ENCODE results near the gene FAM3A.

Gene FAM3A

GRCh38 chrX:154517101-154517781 is 1.2 kb upstream of the FAM3A start:
- no peak for TF ChIP-seq CTCF (IDR thresholded peaks at IDR 0.05)

GRCh38 chrX:154516656-154517100 is 646 bp upstream of the FAM3A start:
- no peak for TF ChIP-seq CTCF (IDR thresholded peaks at IDR 0.05)

GRCh38 chrX:154515090-154515965 is 704 bp downstream of the FAM3A start:
- TF ChIP-seq CTCF (IDR thresholded peaks at IDR 0.05): no peak

GRCh38 chrX:154513716-154514115 is 2.3 kb downstream of the FAM3A start:
- TF ChIP-seq CTCF (IDR thresholded peaks at IDR 0.05): no peak

GRCh38 chrX:154512879-154513553 is 3.0 kb downstream of the FAM3A start:
- TF ChIP-seq CTCF (IDR thresholded peaks at IDR 0.05): no peak

GRCh38 chrX:154511761-154512160 is 4.3 kb downstream of the FAM3A start:
- no peak for TF ChIP-seq CTCF (IDR thresholded peaks at IDR 0.05)

- no peak for TF ChIP-seq CTCF (IDR thresholded peaks at IDR 0.05)
These were observed 6.6 kb downstream of the FAM3A start for GRCh38 chrX:154509455-154509854.
